GM23338 (cell line): Measurements from ENCODE around the gene SACM1L. TPM values are rescaled to one million over a fixed set of nuclear protein-coding genes. Genes with fewer than 3 reads are reported as not detected.

ENCODE experiments used
- ATAC-seq: fragments of 200-7000 bp; cut with Tn5 transposase; 3 replicates; pipeline ENCODE4 v1.9.1; 2020
- DNase-seq: peaks from one replicate; pipeline ENCODE4 v3.0.0-alpha.2; 2015; ENCODE audit warnings: low spot score
- H2AFZ ChIP-seq: fragments of 200-600 bp; sonication (generic); 2 replicates; pipeline ENCODE4 v1.8.0; 2016; ENCODE audit warnings: antibody characterized with exemption, mild to moderate bottlenecking, moderate library complexity
- H3F3A ChIP-seq: fragments of 200-600 bp; sonication (generic); replicated peaks from 2 replicates; pipeline ENCODE4 v1.8.0; 2017; ENCODE audit warnings: antibody characterized with exemption, mixed run types, low read depth
- H3K27ac ChIP-seq: fragments of 200-600 bp; sonication (generic); 2 replicates; pipeline ENCODE4 v1.6.1; 2016; ENCODE audit warnings: low read depth
- H3K27me3 ChIP-seq: fragments of 200-600 bp; sonication (generic); 2 replicates; pipeline ENCODE4 v1.8.0; 2016; ENCODE audit warnings: mild to moderate bottlenecking, mixed run types, moderate library complexity; ENCODE audit not compliant: insufficient read depth
- H3K36me3 ChIP-seq: fragments of 200-600 bp; sonication (generic); 2 replicates; pipeline ENCODE4 v1.8.0; 2016; ENCODE audit warnings: mild to moderate bottlenecking; ENCODE audit not compliant: insufficient read depth
- H3K4me1 ChIP-seq: fragments of 200-600 bp; sonication (generic); 2 replicates; pipeline ENCODE4 v1.8.0; 2016; ENCODE audit warnings: mild to moderate bottlenecking, moderate library complexity; ENCODE audit not compliant: insufficient read depth
- H3K4me2 ChIP-seq: fragments of 200-600 bp; sonication (generic); 2 replicates; pipeline ENCODE4 v1.7.1; 2017; ENCODE audit warnings: mixed run types
- H3K4me3 ChIP-seq: fragments of 200-600 bp; sonication (generic); 2 replicates; pipeline ENCODE4 v1.6.1; 2016; ENCODE audit warnings: mixed run types
- H3K79me2 ChIP-seq: fragments of 200-600 bp; sonication (generic); replicated peaks from 2 replicates; pipeline ENCODE4 v1.8.0; 2017; ENCODE audit warnings: mild to moderate bottlenecking; ENCODE audit not compliant: insufficient read depth
- H3K9me2 ChIP-seq: fragments of 200-600 bp; sonication (generic); 2 replicates; pipeline ENCODE4 v1.8.0; 2017; ENCODE audit not compliant: insufficient read depth
- H4K20me1 ChIP-seq: fragments of 200-600 bp; sonication (generic); replicated peaks from 2 replicates; pipeline ENCODE4 v1.8.0; 2017; ENCODE audit warnings: mild to moderate bottlenecking; ENCODE audit not compliant: insufficient read depth
- H3K27ac Mint-ChIP-seq: 2 replicates; pipeline ENCODE4 v1.8.0; 2020; ENCODE audit warnings: inconsistent platforms, mild to moderate bottlenecking, moderate library complexity, mixed read lengths
- H3K27me3 Mint-ChIP-seq: 3 replicates; pipeline ENCODE4 v1.8.0; 2022; ENCODE audit warnings: low read depth, mild to moderate bottlenecking, moderate library complexity, mixed read lengths, inconsistent platforms; ENCODE audit not compliant: insufficient read depth, poor library complexity
- H3K36me3 Mint-ChIP-seq: 3 replicates; pipeline ENCODE4 v1.8.0; 2021; ENCODE audit warnings: low read depth, mild to moderate bottlenecking, inconsistent platforms, moderate library complexity, mixed read lengths
- H3K4me1 Mint-ChIP-seq: 3 replicates; pipeline ENCODE4 v1.8.0; 2020; ENCODE audit warnings: mild to moderate bottlenecking, inconsistent platforms, mixed read lengths
- H3K4me3 Mint-ChIP-seq: 3 replicates; pipeline ENCODE4 v1.8.0; 2021; ENCODE audit warnings: moderate library complexity, mild to moderate bottlenecking, inconsistent platforms, mixed read lengths
- H3K9me3 Mint-ChIP-seq: 3 replicates; pipeline ENCODE4 v1.8.0; 2020; ENCODE audit warnings: moderate library complexity, mild to moderate bottlenecking, inconsistent platforms, mixed read lengths
- CREB1 ChIP-seq: fragments of 250-450 bp; sonication (Bioruptor Pico); IDR thresholded peaks from 2 replicates; pipeline ENCODE4 v1.5.0; 2020; ENCODE audit warnings: low read depth, mild to moderate bottlenecking, moderate library complexity
- CTCF ChIP-seq, 2 experiments: fragments of 200-600 bp in 1 of 2; sonication (generic) in 1 of 2; conservative IDR thresholded peaks; 2 replicates each; pipeline versions ENCODE4 v1.5.1 to v1.6.1; 2016 to 2017; ENCODE audit warnings: antibody characterized with exemption in 2 of 2, low read depth in 2 of 2, mild to moderate bottlenecking in 2 of 2, moderate library complexity in 1 of 2
- ETS1 ChIP-seq: IDR thresholded peaks from 2 replicates; pipeline ENCODE4 v1.6.1; 2016; ENCODE audit warnings: antibody characterized with exemption
- EZH2 ChIP-seq: fragments of 200-600 bp; sonication (generic); IDR thresholded peaks from one replicate; pipeline ENCODE4 v1.8.0; 2017; ENCODE audit warnings: antibody characterized with exemption, mild to moderate bottlenecking, low read depth; ENCODE audit not compliant: unreplicated experiment
- EZH2phosphoT487 ChIP-seq: fragments of 200-600 bp; sonication (generic); IDR thresholded peaks from one replicate; pipeline ENCODE4 v1.8.1; 2018; ENCODE audit warnings: antibody characterized with exemption; ENCODE audit not compliant: unreplicated experiment
- JUNB ChIP-seq: IDR thresholded peaks from one replicate; pipeline ENCODE4 v1.6.1; 2016; ENCODE audit warnings: antibody characterized with exemption; ENCODE audit not compliant: unreplicated experiment
- ZNF462 ChIP-seq: fragments of 250-450 bp; sonication (Bioruptor Pico); IDR thresholded peaks from 2 replicates; pipeline ENCODE4 v1.5.0; 2020; ENCODE audit warnings: mild to moderate bottlenecking, moderate library complexity
- polyA plus RNA-seq: library from polyadenylated mRNA; unstranded; fragments of >200 nt; fragmentation: Nextera tagmentation; extraction: Ambion mirVana; gene quantifications from 2 replicates; pipeline ENCODE4 v1.2.1, GENCODE V29; 2016
- total RNA-seq: library from RNA; depleted of rRNA; stranded (reverse); fragments of >200 nt; shearing (Covaris generic); gene quantifications from 2 replicates; pipeline ENCODE4 v1.2.3, GENCODE V29; 2014

The SACM1L gene
- total and polyA plus RNA-seq, 2 experiments from 2014 or later: 43.5 to 97.8 TPM

GRCh38 chr3:45746165-45746776 is 57.1 kb downstream of the SACM1L start:
- H3K4me1 Mint-ChIP-seq: peaks cover 21% of the 10 kb centered on the region
- TF ChIP-seq EZH2phosphoT487 (no peak), JUNB (no peak), ETS1 (no peak), CREB1 (no peak), EZH2 (no peak), CTCF (conservative IDR thresholded peaks at IDR 0.05; ENCODE audit: low read depth in 2 of 2) (no peak)
- H3K9me3 Mint-ChIP-seq: no peaks in the 10 kb centered on the region
- H2AFZ ChIP-seq: no peak overlapping the region
- H3K27me3 Mint-ChIP-seq: peaks cover 2% of the 10 kb centered on the region
- H4K20me1 ChIP-seq: no peaks in the 10 kb centered on the region; the same call in 1 of the 2 replicates
- peak; percentile 10; the same call in 2 of the 3 replicates for ATAC-seq
- no peaks in the 10 kb centered on the region for H3K27me3 ChIP-seq
- peaks cover 43% of the 10 kb centered on the region for H3K36me3 Mint-ChIP-seq
- no peak overlapping the region for H3K4me3 ChIP-seq
- H3K9me2 ChIP-seq: no peaks in the 10 kb centered on the region
- peaks cover 13% of the 10 kb centered on the region for H3K4me1 ChIP-seq
- H3K4me2 ChIP-seq: no peak overlapping the region
- no peak overlapping the region for H3K4me3 Mint-ChIP-seq
- 0 out of 2 replicates have a peak, but pooled peaks cover 4% of the 10 kb centered on the region for H3K79me2 ChIP-seq
- no peaks in the 10 kb centered on the region; the same call in 1 of the 2 replicates for H3F3A ChIP-seq
- H3K27ac ChIP-seq: no peak overlapping the region
- DNase-seq: no peak
- no peak overlapping the region for H3K27ac Mint-ChIP-seq
- peaks cover 15% of the 10 kb centered on the region for H3K36me3 ChIP-seq

- H3K27me3 Mint-ChIP-seq: peaks cover 2% of the 10 kb centered on the region
- H4K20me1 ChIP-seq: no peaks in the 10 kb centered on the region; the same call in 1 of the 2 replicates
- no peak overlapping the region for H3K27ac Mint-ChIP-seq
- no peak overlapping the region for H3K4me3 Mint-ChIP-seq
- H3K9me3 Mint-ChIP-seq: no peaks in the 10 kb centered on the region
- no peaks in the 10 kb centered on the region; the same call in 1 of the 2 replicates for H3F3A ChIP-seq
- H3K9me2 ChIP-seq: no peaks in the 10 kb centered on the region
- no peak overlapping the region for H3K4me2 ChIP-seq
- H3K36me3 ChIP-seq: peaks cover 15% of the 10 kb centered on the region
- peaks cover 39% of the 10 kb centered on the region for H3K36me3 Mint-ChIP-seq
- H3K4me3 ChIP-seq: no peak overlapping the region
- no peak overlapping the region for H2AFZ ChIP-seq
- no peaks in the 10 kb centered on the region for H3K27me3 ChIP-seq
- H3K27ac ChIP-seq: no peak overlapping the region
- ATAC-seq: peak; percentile 35
- 0 out of 2 replicates have a peak, but pooled peaks cover 4% of the 10 kb centered on the region for H3K79me2 ChIP-seq
- H3K4me1 Mint-ChIP-seq: peaks cover 14% of the 10 kb centered on the region
- no peak for DNase-seq
- peaks cover 5% of the 10 kb centered on the region for H3K4me1 ChIP-seq
- TF ChIP-seq ZNF462 (CRISPR knock-in tag) (no peak), EZH2 (no peak)
Measured at GRCh38 chr3:45746777-45747622, 57.8 kb downstream of the SACM1L start.
